Measurements from ENCODE around the gene IBA57.

IBA57 gene

DNA sequence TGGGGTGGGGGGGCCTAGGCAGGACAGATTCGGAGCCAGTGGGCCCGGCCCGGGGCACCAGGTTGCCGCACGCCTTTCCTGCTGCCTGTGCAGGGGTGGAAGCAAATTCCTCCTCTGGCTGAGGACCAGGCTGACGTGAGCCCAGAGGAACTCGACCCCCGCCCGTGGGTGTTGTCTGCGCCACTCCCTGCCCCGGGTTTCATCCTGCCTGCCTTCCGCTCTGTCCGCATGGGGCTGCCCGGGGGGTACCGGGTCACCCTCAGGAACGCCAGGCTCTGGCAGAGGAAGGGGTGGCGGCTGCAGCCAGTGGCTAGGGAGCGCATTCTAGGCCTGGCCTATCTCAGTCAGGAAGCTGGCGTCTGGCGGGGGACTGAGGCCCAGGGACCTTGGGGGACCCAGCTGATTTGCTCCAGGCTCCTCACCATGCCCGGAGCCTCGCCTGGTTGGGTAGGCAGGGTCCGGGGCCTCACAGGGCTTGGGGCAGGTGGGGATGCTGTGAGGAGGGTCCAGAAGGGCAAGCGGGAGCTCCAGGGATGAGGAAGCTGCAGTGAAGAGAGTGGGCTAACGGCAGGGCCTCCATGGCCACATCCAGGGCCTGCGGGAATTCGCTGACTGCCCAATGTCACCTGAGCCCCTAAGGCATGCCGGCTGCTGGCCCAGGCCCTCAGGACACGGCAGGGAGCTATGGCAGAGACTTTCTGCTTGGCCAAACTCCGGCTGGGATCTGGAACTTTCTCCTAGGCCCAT lies 2.4 kb upstream of the IBA57 start:
- TF ChIP-seq, protein P1, sequence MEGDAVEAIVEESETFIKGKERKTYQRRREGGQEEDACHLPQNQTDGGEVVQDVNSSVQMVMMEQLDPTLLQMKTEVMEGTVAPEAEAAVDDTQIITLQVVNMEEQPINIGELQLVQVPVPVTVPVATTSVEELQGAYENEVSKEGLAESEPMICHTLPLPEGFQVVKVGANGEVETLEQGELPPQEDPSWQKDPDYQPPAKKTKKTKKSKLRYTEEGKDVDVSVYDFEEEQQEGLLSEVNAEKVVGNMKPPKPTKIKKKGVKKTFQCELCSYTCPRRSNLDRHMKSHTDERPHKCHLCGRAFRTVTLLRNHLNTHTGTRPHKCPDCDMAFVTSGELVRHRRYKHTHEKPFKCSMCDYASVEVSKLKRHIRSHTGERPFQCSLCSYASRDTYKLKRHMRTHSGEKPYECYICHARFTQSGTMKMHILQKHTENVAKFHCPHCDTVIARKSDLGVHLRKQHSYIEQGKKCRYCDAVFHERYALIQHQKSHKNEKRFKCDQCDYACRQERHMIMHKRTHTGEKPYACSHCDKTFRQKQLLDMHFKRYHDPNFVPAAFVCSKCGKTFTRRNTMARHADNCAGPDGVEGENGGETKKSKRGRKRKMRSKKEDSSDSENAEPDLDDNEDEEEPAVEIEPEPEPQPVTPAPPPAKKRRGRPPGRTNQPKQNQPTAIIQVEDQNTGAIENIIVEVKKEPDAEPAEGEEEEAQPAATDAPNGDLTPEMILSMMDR (IDR thresholded peaks at IDR 0.05; ENCODE audit: low read depth, low read length) = no peak
- DNase-seq (ENCODE audit: extremely low read depth, low read depth) = no peak

DNA sequence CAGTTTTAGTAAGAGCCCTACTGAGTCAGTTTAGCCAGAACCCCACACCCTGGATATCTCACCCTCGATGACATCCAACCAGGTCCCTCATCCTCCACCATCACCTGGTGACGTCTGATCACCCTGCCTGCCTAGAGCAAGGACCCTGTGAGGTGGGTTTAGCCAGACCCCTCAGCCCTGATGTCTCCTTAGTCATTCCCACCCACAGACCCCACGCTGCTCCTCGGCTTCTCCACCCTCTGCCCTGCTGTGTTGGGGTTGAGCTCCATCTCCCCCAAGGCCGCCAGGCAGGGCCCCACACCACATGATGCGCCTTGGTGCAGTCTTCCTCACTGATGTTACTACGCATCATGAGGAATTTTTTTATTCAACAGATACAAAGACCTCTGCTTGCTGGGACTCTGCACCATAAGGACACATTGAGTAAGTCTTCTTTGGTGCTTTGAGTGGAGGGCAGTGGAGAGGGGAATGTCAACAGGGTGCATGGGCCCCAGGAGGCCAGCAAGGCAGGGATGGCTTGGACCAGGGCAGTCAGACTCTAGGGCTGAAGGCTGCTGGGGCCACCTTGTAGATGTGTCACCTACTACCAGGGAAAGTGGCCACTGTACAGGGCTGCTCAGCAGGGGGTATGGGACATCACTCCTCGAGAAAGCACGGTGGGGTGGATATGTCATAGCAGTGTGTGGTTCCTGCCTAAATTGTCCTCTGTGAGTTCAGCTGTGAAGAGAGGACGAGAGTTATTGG lies 1.7 kb upstream of the IBA57 start:
- no peak for DNase-seq (ENCODE audit: extremely low read depth, low read depth)
- TF ChIP-seq, protein P1 (IDR thresholded peaks at IDR 0.05; ENCODE audit: low read depth, low read length) = no peak

DNA sequence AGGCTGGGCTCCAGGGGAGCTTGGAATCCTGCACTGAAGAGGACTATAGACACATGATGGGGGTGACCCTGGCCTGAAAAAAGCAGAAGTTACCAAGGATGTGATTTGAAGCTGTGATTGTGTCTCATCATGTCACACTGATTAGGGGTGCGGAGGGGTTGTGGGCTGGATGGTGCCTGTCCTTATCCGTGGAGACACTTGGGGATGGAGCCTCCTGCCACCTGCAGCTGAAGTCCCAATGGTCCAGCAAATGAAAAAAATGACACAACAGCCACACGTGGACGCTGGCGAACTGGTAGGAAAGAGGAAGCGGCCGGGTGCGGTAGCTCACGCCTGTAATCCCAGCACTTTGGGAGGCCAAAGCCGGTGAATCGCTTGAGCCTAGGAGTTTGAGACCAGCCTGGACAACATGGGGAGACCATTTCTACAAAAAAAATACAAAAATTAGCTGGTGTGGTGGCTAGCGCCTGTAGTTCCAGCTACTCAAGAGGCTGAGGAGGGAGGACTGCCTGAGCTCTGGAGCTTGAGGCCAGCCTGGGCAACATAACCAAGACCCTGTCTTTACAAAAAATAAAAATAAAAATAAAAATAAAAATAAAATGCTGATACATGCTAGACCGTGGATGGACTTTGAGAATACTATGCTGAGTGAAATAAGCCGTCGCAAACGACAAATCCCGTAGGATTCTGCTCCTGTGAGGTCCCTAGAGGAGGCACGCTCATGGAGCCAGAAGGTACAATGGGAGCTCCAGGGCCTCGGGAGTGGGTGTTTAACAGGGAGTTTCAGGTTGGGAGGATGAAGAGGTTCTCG lies 838 bp upstream of the IBA57 start:
- TF ChIP-seq, protein P1 (IDR thresholded peaks at IDR 0.05; ENCODE audit: low read depth, low read length) = no peak
- DNase-seq (ENCODE audit: extremely low read depth, low read depth) = no peak

DNA sequence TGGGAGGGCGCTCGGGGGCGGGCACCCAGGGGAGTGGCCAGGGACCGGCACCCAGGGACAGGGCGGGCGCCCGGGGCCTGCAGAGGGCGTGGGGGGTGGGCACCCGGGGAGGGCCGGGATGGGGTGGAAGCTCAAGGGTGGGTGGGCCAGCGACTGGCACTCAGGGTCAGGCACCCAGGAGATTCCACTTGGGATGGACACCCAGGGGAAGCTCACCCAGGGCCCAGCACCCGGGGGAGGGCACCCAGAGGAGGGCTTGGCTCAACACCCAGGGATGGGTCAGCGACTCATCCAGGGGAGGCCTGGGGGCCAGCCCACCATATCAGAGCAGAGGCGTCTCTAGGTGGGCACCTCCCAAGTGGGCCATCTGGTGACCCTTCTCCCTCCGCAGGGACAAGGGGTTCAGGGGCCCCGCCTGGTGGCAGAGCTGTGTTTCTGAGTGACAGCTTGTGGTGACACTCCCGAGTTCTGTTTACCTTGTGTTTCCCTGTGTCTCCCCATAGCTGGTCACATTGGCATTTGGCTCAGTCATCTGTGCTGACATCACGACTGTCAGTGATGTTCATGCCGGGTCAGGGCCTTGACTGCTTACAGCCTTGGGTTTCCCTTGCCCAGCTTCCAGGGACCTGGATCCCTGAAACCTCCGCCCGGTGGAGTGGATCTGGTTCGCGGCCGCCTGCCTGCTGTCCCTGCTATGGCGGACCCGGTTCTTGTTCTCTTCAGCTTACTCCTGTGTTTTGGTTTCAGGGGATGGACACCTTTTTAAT lies 749 bp downstream of the IBA57 start:
- TF ChIP-seq, protein P1 (IDR thresholded peaks at IDR 0.05; ENCODE audit: low read depth, low read length) = peak; percentile 26
- no peak for DNase-seq (ENCODE audit: extremely low read depth, low read depth)

DNA sequence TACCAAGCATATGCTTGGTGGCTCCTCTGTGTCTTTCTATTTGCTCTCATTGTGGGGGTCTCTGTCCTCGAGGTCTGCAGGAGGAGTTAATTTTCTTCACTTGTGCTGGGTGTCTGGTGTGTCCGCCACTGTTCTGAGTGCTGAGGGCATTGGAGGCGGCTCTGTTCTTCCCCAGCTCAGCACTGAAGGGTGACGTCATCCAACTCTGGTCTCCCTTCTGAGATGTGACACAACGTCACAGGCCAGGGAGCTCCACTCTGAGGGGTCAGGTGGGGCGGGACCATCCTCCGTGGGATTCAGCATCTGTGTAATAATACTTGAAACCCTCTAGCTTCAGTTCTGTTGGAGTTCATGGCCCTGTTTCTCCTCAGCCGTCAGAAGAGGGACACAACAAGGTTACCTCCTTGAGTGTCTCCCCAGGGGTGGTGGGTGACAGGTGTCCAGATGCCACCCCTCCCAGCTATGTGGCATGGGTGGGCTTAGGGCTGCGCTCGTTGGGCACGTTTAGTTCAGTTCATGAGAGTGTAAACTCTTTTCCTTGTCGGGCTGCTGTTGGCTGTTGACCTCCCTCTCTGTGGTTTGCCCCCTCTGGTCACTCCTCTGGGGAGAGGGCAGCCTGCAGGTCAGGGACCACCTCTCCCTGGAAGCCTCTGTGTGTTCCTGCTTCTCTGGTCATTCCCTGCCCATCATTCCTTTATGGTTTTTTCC lies 3.1 kb downstream of the IBA57 start:
- TF ChIP-seq, protein P1 (IDR thresholded peaks at IDR 0.05; ENCODE audit: low read depth, low read length) = no peak

DNA sequence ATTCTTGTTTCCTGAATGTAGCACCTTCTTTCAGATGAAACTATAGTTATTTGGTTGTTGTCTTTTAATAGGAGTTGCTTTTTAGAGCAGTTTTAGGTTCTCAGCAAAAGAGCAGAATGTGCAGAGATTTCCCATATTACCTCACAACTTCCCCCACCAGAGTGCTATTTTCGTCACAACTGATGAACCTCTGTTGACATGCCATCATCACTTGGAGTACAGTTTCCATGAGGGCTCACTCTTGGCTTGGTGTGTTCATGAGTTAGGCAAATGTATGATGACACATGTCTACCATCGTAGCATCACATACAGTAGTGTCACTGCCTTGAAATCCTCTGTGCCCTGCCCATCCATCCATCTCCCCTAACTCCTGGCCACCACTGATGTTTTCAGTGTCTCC lies 3.7 kb downstream of the IBA57 start:
- no peak for DNase-seq (ENCODE audit: extremely low read depth, low read depth)
- TF ChIP-seq, protein P1 (IDR thresholded peaks at IDR 0.05; ENCODE audit: low read depth, low read length) = no peak

More for the DNA sequence above, 3.1 kb downstream of the IBA57 start:
- no peak for DNase-seq (ENCODE audit: extremely low read depth, low read depth)

All from AG09319 (cell line).